Psoas muscle (tissue), 8 donors: ENCODE data around the gene CLCN7. TPM values are rescaled to one million over a fixed set of nuclear protein-coding genes. Genes with fewer than 3 reads are reported as not detected.

Experiments
- ATAC-seq, 4 donors: fragments of 200-7000 bp; cut with Tn5 transposase; one replicate each; pipeline ENCODE4 v1.9.1; 2020; ENCODE audit warnings: moderate library complexity in 3 of 4, mild to moderate bottlenecking in 2 of 4
- DNase-seq, 2 donors: peaks; one replicate each; pipeline ENCODE4 v3.0.0-alpha.2; 2020
- H3K27ac ChIP-seq: fragments of 200-600 bp; one replicate; pipeline ENCODE4 v1.8.0; 2022
- H3K27me3 ChIP-seq, 3 donors: fragments of 200-600 bp in 1 of 3; one replicate each; pipeline versions ENCODE4 v1.6.1 to v1.8.0; 2013 to 2022; ENCODE audit warnings: low read length in 2 of 3, mild to moderate bottlenecking in 2 of 3, moderate library complexity in 1 of 3; ENCODE audit not compliant: insufficient read depth in 3 of 3
- H3K36me3 ChIP-seq, 2 donors: fragments of 200-600 bp in 1 of 2; one replicate each; pipeline versions ENCODE4 v1.6.1 to v1.8.0; 2013 to 2022; ENCODE audit warnings: low read depth in 1 of 2, mild to moderate bottlenecking in 1 of 2, moderate library complexity in 1 of 2; ENCODE audit not compliant: insufficient read depth in 1 of 2
- H3K4me1 ChIP-seq: fragments of 200-600 bp; one replicate; pipeline ENCODE4 v1.8.0; 2022
- H3K4me3 ChIP-seq: fragments of 200-600 bp; one replicate; pipeline ENCODE4 v1.8.0; 2022; ENCODE audit warnings: mild to moderate bottlenecking
- H3K9me3 ChIP-seq: fragments of 200-600 bp; one replicate; pipeline ENCODE4 v1.8.0; 2022
- CTCF ChIP-seq: fragments of 200-600 bp; IDR thresholded peaks from one replicate; pipeline ENCODE4 v1.8.0; 2022; ENCODE audit warnings: antibody characterized with exemption
- WGBS, 3 donors: extraction: QIAGEN DNeasy Blood & Tissue Kit; methylation state at CpG; one replicate each; pipeline versions ENCODE4 v1.1.6 to v1.1.7; 2013; 5-methylcytosine and 5-hydroxymethylcytosine counted together
- intact Hi-C, 2 donors: fragments of 100-400 bp; cut with DNase I; formaldehyde crosslinking; loops; one replicate each; pipeline versions ENCODE4 v1.11.0 to v1.14.2; 2022
- polyA plus RNA-seq, 3 donors: library from polyadenylated mRNA; stranded (reverse); fragments of 200-250 nt; gene quantifications; one replicate each; pipeline ENCODE4 v1.2.3, GENCODE V29; 2013
- total RNA-seq, 4 donors: library from RNA; stranded (reverse); fragmentation: NEBNext Ultra II Directional in 2 of 4; extraction: Animal tissue kit (Norgen Biotek cat#: 25700) in 2 of 4; gene quantifications; one replicate each; pipeline versions ENCODE4 v1.2.1 to v1.2.4, GENCODE V29; 2021 to 2023
- donor health status: healthy with polysubstance abuse.
- donor health status: DM: no; HTN: no; CAD: no; lungs with moderate emphysema.
- donor health status: Bipolar disorder and iron deficiency.
- donor health status: healthy.
- donor health status: DM: yes; HTN: yes; CAD: no.
- donor health status: DM: no; HTN: no; CAD: no.
- donor health status: DM: no; HTN: no; CAD: no.
- donor health status: DM: yes; HTN: yes; CAD: no.

Gene CLCN7
- total and polyA plus RNA-seq, 7 donors = 27.0 to 65.4 (median 41.2) TPM

- intact Hi-C loops = no loop called here
- Histone ChIP-seq H3K9me3 (no peaks in the 10 kb centered on the region), H3K27ac (no peak overlapping the region), H3K36me3 (no peaks in the 10 kb centered on the region), H3K4me3 (no peak overlapping the region), H3K4me1 (peaks cover 7% of the 10 kb centered on the region), H3K27me3 (no peaks in the 10 kb centered on the region)
- no peak for DNase-seq
- no peak for ATAC-seq
- no peak for TF ChIP-seq CTCF
- WGBS, 3 donors = 85 to 92% (median 87%) methylated on average over 12 of the region's 12 CpGs
These were observed 14.2 kb upstream of the CLCN7 start for GRCh38 chr16:1489077-1489476.

GRCh38 chr16:1488619-1489018 is 13.8 kb upstream of the CLCN7 start, which contains the start of gene PTX4:
Gene PTX4 (minus strand): TSS chr16:1488944. CDS start chr16:1488909, 35 bp downstream.
- intact Hi-C loops = no loop called here
- no peaks in the 10 kb centered on the region for H3K9me3 ChIP-seq
- TF ChIP-seq CTCF = no peak
- no peaks in the 10 kb centered on the region for H3K27me3 ChIP-seq
- H3K4me3 ChIP-seq = no peak within 1 kb of the TSS
- DNase-seq (no peak), ATAC-seq (no peak)
- no peaks in the 10 kb centered on the region for H3K36me3 ChIP-seq
- no peak within 1 kb of the TSS for H3K27ac ChIP-seq
- peaks cover 7% of the 10 kb centered on the region for H3K4me1 ChIP-seq
- 83 to 85% (median 83%) methylated on average over 19 of the region's 19 CpGs for WGBS, 3 donors

GRCh38 chr16:1488054-1488601 is 13.3 kb upstream of the CLCN7 start:
- DNase-seq = no peak

GRCh38 chr16:1487395-1488053 is 12.7 kb upstream of the CLCN7 start:
- intact Hi-C loops = no loop called here
- TF ChIP-seq CTCF = no peak
- H3K36me3 ChIP-seq = no peaks in the 10 kb centered on the region
- peaks cover 4% of the 10 kb centered on the region for H3K4me1 ChIP-seq
- H3K27me3 ChIP-seq = no peaks in the 10 kb centered on the region
- H3K4me3 ChIP-seq = no peak overlapping the region
- H3K27ac ChIP-seq = no peak overlapping the region
- ATAC-seq (no peak), DNase-seq (no peak)
- WGBS, 3 donors = 84 to 90% (median 88%) methylated on average over 29 to 39 of the region's 39 CpGs
- no peaks in the 10 kb centered on the region for H3K9me3 ChIP-seq

More at GRCh38 chr16:1488054-1488601, 13.3 kb upstream of the CLCN7 start:
- Histone ChIP-seq H3K27ac (no peak overlapping the region), H3K9me3 (no peaks in the 10 kb centered on the region), H3K4me3 (no peak overlapping the region), H3K36me3 (no peaks in the 10 kb centered on the region), H3K27me3 (no peaks in the 10 kb centered on the region), H3K4me1 (peaks cover 7% of the 10 kb centered on the region)
- intact Hi-C loops = no loop called here
- WGBS, 3 donors = 81 to 87% (median 83%) methylated on average over 16 to 24 of the region's 24 CpGs
- no peak for ATAC-seq
- TF ChIP-seq CTCF = no peak
